H1 (cell line): ENCODE data around the gene WNK4. TPM values are rescaled to one million over a fixed set of nuclear protein-coding genes. Genes with fewer than 3 reads are reported as not detected.

Experiments
- CTCF ChIA-PET: fragments of 300-600 bp; sonication (Branson Sonifier 250); formaldehyde crosslinking; loops from one replicate; lab custom pipeline; 2021; ENCODE audit not compliant: partially characterized antibody; lab: Charles Lee
- POLR2A ChIA-PET: fragments of 300-600 bp; sonication (Branson Sonifier 250); formaldehyde crosslinking; loops from one replicate; lab custom pipeline; 2021; ENCODE audit warnings: inconsistent platforms; ENCODE audit not compliant: partially characterized antibody; lab: Charles Lee
- DNase-seq, 2 experiments: peaks; one replicate each; pipeline versions ENCODE4 v3.0.0 to v3.0.0-alpha.2; 2010 to 2022; ENCODE audit warnings: low spot score in 2 of 2, low read depth in 1 of 2, mixed read lengths in 1 of 2
- FAIRE-seq: peaks from 2 replicates; lab custom pipeline; 2011; peaks lifted over from hg19 to GRCh38; lab: Jason Lieb, UNC
- H2AFZ ChIP-seq: 2 replicates; pipeline ENCODE4 v1.8.1; 2012; ENCODE audit warnings: low read length, inconsistent platforms
- H2AK5ac ChIP-seq: 2 replicates; pipeline ENCODE4 v1.6.1; 2013; ENCODE audit warnings: low read depth, low read length
- H2BK120ac ChIP-seq: replicated peaks from 2 replicates; pipeline ENCODE3; 2013; ENCODE audit warnings: low read depth, low read length, inconsistent platforms
- H2BK12ac ChIP-seq: 2 replicates; pipeline ENCODE4 v1.6.1; 2013; ENCODE audit warnings: low read depth, low read length
- H2BK15ac ChIP-seq: 2 replicates; pipeline ENCODE4 v1.6.1; 2013; ENCODE audit warnings: low read length
- H2BK20ac ChIP-seq: 2 replicates; pipeline ENCODE4 v1.6.1; 2013; ENCODE audit warnings: low read length
- H2BK5ac ChIP-seq: 2 replicates; pipeline ENCODE4 v1.6.1; 2013; ENCODE audit warnings: low read depth, low read length
- H3K14ac ChIP-seq: 2 replicates; pipeline ENCODE4 v1.6.1; 2013; ENCODE audit warnings: inconsistent platforms; ENCODE audit not compliant: insufficient read length
- H3K18ac ChIP-seq: 2 replicates; pipeline ENCODE4 v1.6.1; 2013; ENCODE audit warnings: low read length; ENCODE audit errors: extremely low read depth
- H3K23ac ChIP-seq: 2 replicates; pipeline ENCODE4 v1.6.1; 2013; ENCODE audit warnings: inconsistent platforms; ENCODE audit not compliant: insufficient read length
- H3K23me2 ChIP-seq: 2 replicates; pipeline ENCODE4 v1.6.1; 2013; ENCODE audit warnings: low read depth, low read length
- H3K27ac ChIP-seq: 2 replicates; pipeline ENCODE4 v1.6.1; 2011; ENCODE audit warnings: low read depth, low read length, inconsistent platforms
- H3K27me3 ChIP-seq, 4 experiments: replicated peaks in 1 of 4; 1 replicate in 1 of 4; 2 replicates in 3 of 4; pipeline versions ENCODE4 v1.6.1 to v1.8.1; 2011 to 2013; ENCODE audit warnings: low read length in 3 of 4, mild to moderate bottlenecking in 3 of 4, inconsistent platforms in 2 of 4, mixed read lengths in 2 of 4, moderate library complexity in 1 of 4; ENCODE audit not compliant: control insufficient read depth in 3 of 4, insufficient read depth in 3 of 4; ENCODE audit errors: extremely low read depth in 1 of 4
- H3K36me3 ChIP-seq, 4 experiments: 2 replicates each; pipeline versions ENCODE4 v1.6.1 to v1.8.1; 2011 to 2013; ENCODE audit warnings: mild to moderate bottlenecking in 4 of 4, low read length in 3 of 4, moderate library complexity in 2 of 4, control low read depth in 1 of 4, inconsistent platforms in 1 of 4; ENCODE audit not compliant: insufficient read depth in 4 of 4, control insufficient read depth in 2 of 4
- H3K4ac ChIP-seq: replicated peaks from 2 replicates; pipeline ENCODE3; 2013; ENCODE audit warnings: low read length, low read depth, mixed read lengths, inconsistent platforms; ENCODE audit not compliant: insufficient read length
- H3K4me1 ChIP-seq, 4 experiments: replicated peaks in 1 of 4; 1 replicate in 1 of 4; 2 replicates in 3 of 4; pipeline versions ENCODE4 v1.6.1 to v1.8.1; 2011 to 2013; ENCODE audit warnings: low read length in 3 of 4, inconsistent platforms in 2 of 4, mixed read lengths in 1 of 4; ENCODE audit not compliant: insufficient read depth in 4 of 4, control insufficient read depth in 3 of 4
- H3K4me2 ChIP-seq, 2 experiments: 2 replicates each; pipeline versions ENCODE4 v1.6.1 to v1.8.1; 2011 to 2013; ENCODE audit warnings: low read depth in 2 of 2, low read length in 2 of 2, control low read depth in 1 of 2, inconsistent platforms in 1 of 2, mild to moderate bottlenecking in 1 of 2; ENCODE audit not compliant: insufficient read depth in 1 of 2
- H3K4me3 ChIP-seq, 4 experiments: fragments of 200-600, 300-600 bp in 1 of 4; sonication (generic), shearing (Covaris generic), sonication (Bioruptor Twin) in 1 of 4; 2 replicates each; pipeline versions ENCODE4 v1.5.1 to v1.8.1; 2011 to 2016; ENCODE audit warnings: low read length in 4 of 4, low read depth in 3 of 4, control low read depth in 2 of 4, inconsistent platforms in 2 of 4, mild to moderate bottlenecking in 2 of 4, mixed read lengths in 1 of 4, moderate library complexity in 1 of 4; ENCODE audit not compliant: insufficient read depth in 2 of 4; ENCODE audit errors: extremely low read depth in 1 of 4
- H3K56ac ChIP-seq: replicated peaks from 2 replicates; pipeline ENCODE3; 2013; ENCODE audit warnings: low read depth, mild to moderate bottlenecking, mixed read lengths, low read length, inconsistent platforms; ENCODE audit not compliant: insufficient read length
- H3K79me1 ChIP-seq: 2 replicates; pipeline ENCODE4 v1.6.1; 2013; ENCODE audit warnings: low read depth, low read length, control low read depth
- H3K79me2 ChIP-seq, 2 experiments: 2 replicates each; pipeline versions ENCODE4 v1.6.1 to v1.8.1; 2012 to 2013; ENCODE audit warnings: low read length in 2 of 2, mild to moderate bottlenecking in 2 of 2, inconsistent platforms in 1 of 2; ENCODE audit not compliant: insufficient read depth in 2 of 2, control insufficient read depth in 1 of 2
- H3K9ac ChIP-seq, 4 experiments: replicated peaks in 1 of 4; 1 replicate in 1 of 4; 2 replicates in 3 of 4; pipeline versions ENCODE4 v1.6.1 to v1.8.1; 2011 to 2013; ENCODE audit warnings: low read depth in 3 of 4, low read length in 3 of 4, control low read depth in 2 of 4, mild to moderate bottlenecking in 2 of 4, moderate library complexity in 2 of 4, inconsistent platforms in 1 of 4; ENCODE audit errors: extremely low read depth in 1 of 4
- H3K9me3 ChIP-seq, 2 experiments: 2 replicates each; pipeline versions ENCODE4 v1.6.1 to v1.8.1; 2012 to 2013; ENCODE audit warnings: mild to moderate bottlenecking in 2 of 2, moderate library complexity in 2 of 2, control low read depth in 1 of 2, inconsistent platforms in 1 of 2, low read depth in 1 of 2, low read length in 1 of 2, mixed read lengths in 1 of 2; ENCODE audit not compliant: insufficient read depth in 2 of 2
- H4K20me1 ChIP-seq, 2 experiments: replicated peaks in 1 of 2; 2 replicates each; pipeline versions ENCODE3 to v1.8.1; 2011 to 2013; ENCODE audit warnings: inconsistent platforms in 2 of 2, low read length in 2 of 2, mild to moderate bottlenecking in 1 of 2; ENCODE audit not compliant: insufficient read depth in 2 of 2, control insufficient read depth in 1 of 2
- H4K5ac ChIP-seq: 2 replicates; pipeline ENCODE4 v1.6.1; 2013; ENCODE audit warnings: low read length, low read depth, mixed read lengths, inconsistent platforms; ENCODE audit not compliant: insufficient read length
- H4K8ac ChIP-seq: 2 replicates; pipeline ENCODE4 v1.8.0; 2013; ENCODE audit warnings: mild to moderate bottlenecking, moderate library complexity, low read length, inconsistent platforms; ENCODE audit not compliant: insufficient read depth; ENCODE audit errors: extremely low read depth
- H4K91ac ChIP-seq: replicated peaks from 2 replicates; pipeline ENCODE3; 2013; ENCODE audit warnings: low read length, mixed read lengths, inconsistent platforms; ENCODE audit not compliant: insufficient read length
- GABPA ChIP-seq: IDR thresholded peaks from 2 replicates; pipeline ENCODE4 v1.6.1; 2011; ENCODE audit warnings: mild to moderate bottlenecking, low read length, moderate library complexity, borderline replicate concordance; ENCODE audit not compliant: insufficient read depth
- MAX ChIP-seq: IDR thresholded peaks from 2 replicates; pipeline ENCODE4 v1.6.1; 2012; ENCODE audit warnings: inconsistent platforms
- SAP30 ChIP-seq: fragments of 300-600 bp; sonication (generic); IDR thresholded peaks from 2 replicates; pipeline ENCODE4 v1.7.1; 2012; ENCODE audit warnings: low read length, moderate library complexity, mild to moderate bottlenecking, inconsistent platforms; ENCODE audit not compliant: insufficient read depth, insufficient replicate concordance
- WGBS, 2 experiments: shearing (Covaris generic) in 1 of 2; methylation state at CpG; one replicate each; pipeline versions ENCODE4 v1.1.6 to v1.1.7; 2013 to 2015; ENCODE audit warnings: low lambda C conversion rate in 2 of 2, mixed read lengths in 2 of 2, inconsistent platforms in 1 of 2, low coverage in 1 of 2, missing lambda C conversion rate in 1 of 2; ENCODE audit not compliant: insufficient replicate concordance in 2 of 2, insufficient coverage in 1 of 2, insufficient read length in 1 of 2; ENCODE audit errors: extremely low coverage in 1 of 2, missing lambda C conversion rate in 1 of 2; 5-methylcytosine and 5-hydroxymethylcytosine counted together
- polyA plus RNA-seq, 7 experiments: library from polyadenylated mRNA; depleted of rRNA in 3 of 7; stranded (reverse) in 5 of 7; unstranded in 2 of 7; fragments of >200 nt in 5 of 7; fragments of 200-250 nt in 2 of 7; gene quantifications; 1 replicate in 5 of 7; 2 replicates in 1 of 7; 4 replicates in 1 of 7; pipeline versions ENCODE4 v1.2.1 to v1.2.3, GENCODE V29; 2011 to 2013; ENCODE audit warnings: missing spikeins in 2 of 7, mixed read lengths in 2 of 7
- total RNA-seq: library from RNA; stranded (reverse); fragmentation: NEBNext Ultra II Directional; extraction: Animal tissue kit (Norgen Biotek cat#: 25700); gene quantifications from 2 replicates; pipeline ENCODE4 v1.2.1, GENCODE V29; 2021

The WNK4 gene
- total and polyA plus RNA-seq, 2 of the 8 experiments (the other 6 are each of a cell fraction or from before 2014, with no cell fraction given), result 0.21 to 1.7 TPM

GRCh38 chr17:42833767-42834422 lies 53.5 kb downstream of the WNK4 start:
- Histone ChIP-seq H3K4me1 (peaks cover 0 to 2% (median 0%) of the 10 kb centered on the region in 4 experiments; a peak in 2 of 7 replicates), H2BK120ac (no peak overlapping the region), H3K23ac (no peak overlapping the region), H2AK5ac (no peak overlapping the region), H3K9me3 (no peaks in the 10 kb centered on the region), H3K27me3 (no peaks in the 10 kb centered on the region), H3K79me1 (peaks cover 2% of the 10 kb centered on the region; the same call in 1 of the 2 replicates), H2AFZ (no peak overlapping the region), H2BK15ac (0 out of 2 replicates have a peak overlapping the region, but pooled peaks have one; percentile 12), H2BK5ac (peak overlapping the region; percentile 99), H2BK20ac (no peak overlapping the region), H3K18ac (peak overlapping the region; percentile 38; the same call in 1 of the 2 replicates), H4K91ac (no peak overlapping the region), H2BK12ac (no peak overlapping the region), H4K5ac (no peak overlapping the region), H4K8ac (peak overlapping the region; percentile 100; the same call in 1 of the 2 replicates), H3K4ac (no peak overlapping the region), H3K79me2 (peaks cover 3 to 22% of the 10 kb centered on the region in 2 experiments), H3K9ac (peak overlapping the region; percentile 80 to 99 (median 98)), H3K27ac (peak overlapping the region; percentile 99), H3K56ac (peak overlapping the region; percentile 62), H3K14ac (no peak overlapping the region), H4K20me1 (peaks cover 0 to 2% of the 10 kb centered on the region in 2 experiments), H3K36me3 (peaks cover 10 to 38% (median 28%) of the 10 kb centered on the region in 4 experiments), H3K4me2 (peak overlapping the region; percentile 89 to 94), H3K23me2 (peaks cover 9% of the 10 kb centered on the region), H3K4me3 (peak overlapping the region; percentile 75 to 99 (median 96))
- DNase-seq (no peak), FAIRE-seq (no peak)
- 7% methylated on average over 18 of the region's 18 CpGs; no CpG with 5 or more reads in 1 of the 2 experiments for WGBS, 2 experiments
- ChIA-PET CTCF (interaction anchor here (0.6 to 4.2 kb wide), 6 partner anchors 9 to 103 kb away, joined by 3 to 45 read pairs (median 6); partner anchors contain the start of gene BECN1), POLR2A (interaction anchor here (0.6 to 8.9 kb wide), 25 partner anchors 11 to 256 kb away, joined by 3 to 111 read pairs (median 4); partner anchors contain the start of genes AARSD1, AOC2, AOC3 and BECN1)
- peak; percentile 69 for TF ChIP-seq MAX
- peak; percentile 12 for TF ChIP-seq SAP30
- no peak for TF ChIP-seq GABPA
